KMS-11 (cell line): ENCODE measurements around the gene SNX9.

Experiments
- H2AFZ ChIP-seq: fragments of 200-600 bp; sonication (generic); 2 replicates; pipeline ENCODE4 v1.6.1; 2016; ENCODE audit warnings: antibody characterized with exemption, mixed run types, low read depth
- H3K27ac ChIP-seq: fragments of 200-600 bp; sonication (generic); 2 replicates; pipeline ENCODE4 v1.6.1; 2016; ENCODE audit warnings: mild to moderate bottlenecking, mixed run types
- H3K27me3 ChIP-seq: fragments of 200-600 bp; sonication (generic); 2 replicates; pipeline ENCODE4 v1.6.1; 2017; ENCODE audit warnings: mild to moderate bottlenecking, low read depth, mixed run types, moderate library complexity; ENCODE audit not compliant: insufficient read depth
- H3K36me3 ChIP-seq: fragments of 200-600 bp; sonication (generic); 2 replicates; pipeline ENCODE4 v1.6.1; 2017; ENCODE audit warnings: mild to moderate bottlenecking, mixed run types; ENCODE audit not compliant: insufficient read depth
- H3K4me1 ChIP-seq: fragments of 200-600 bp; sonication (generic); 2 replicates; pipeline ENCODE4 v1.6.1; 2016; ENCODE audit warnings: mild to moderate bottlenecking, low read depth, mixed run types; ENCODE audit not compliant: poor library complexity, severe bottlenecking
- H3K4me2 ChIP-seq: fragments of 200-600 bp; sonication (generic); 2 replicates; pipeline ENCODE4 v1.7.0; 2016; ENCODE audit warnings: mild to moderate bottlenecking, mixed run types
- H3K4me3 ChIP-seq: fragments of 200-600 bp; sonication (generic); IDR thresholded peaks from 2 replicates; pipeline ENCODE4 v1.6.1; 2017; ENCODE audit warnings: low read depth, low read length, mixed read lengths; ENCODE audit not compliant: insufficient read depth
- H3K79me2 ChIP-seq: fragments of 200-600 bp; sonication (generic); 2 replicates; pipeline ENCODE4 v1.6.1; 2016; ENCODE audit warnings: low read depth, mixed run types; ENCODE audit not compliant: insufficient read depth
- H3K9ac ChIP-seq: fragments of 200-600 bp; sonication (generic); 2 replicates; pipeline ENCODE4 v1.6.1; 2016; ENCODE audit warnings: mild to moderate bottlenecking, mixed run types
- H4K20me1 ChIP-seq: fragments of 200-600 bp; sonication (generic); 2 replicates; pipeline ENCODE4 v1.6.1; 2016; ENCODE audit warnings: mild to moderate bottlenecking, mixed run types; ENCODE audit not compliant: insufficient read depth
- TF ChIP-seq, protein P1 (sequence below): fragments of 200-600 bp; sonication (generic); conservative IDR thresholded peaks from 2 replicates; pipeline ENCODE4 v1.6.1; 2017; ENCODE audit warnings: low read depth, mild to moderate bottlenecking, antibody characterized with exemption, low read length, moderate library complexity, mixed read lengths

Gene SNX9

DNA sequence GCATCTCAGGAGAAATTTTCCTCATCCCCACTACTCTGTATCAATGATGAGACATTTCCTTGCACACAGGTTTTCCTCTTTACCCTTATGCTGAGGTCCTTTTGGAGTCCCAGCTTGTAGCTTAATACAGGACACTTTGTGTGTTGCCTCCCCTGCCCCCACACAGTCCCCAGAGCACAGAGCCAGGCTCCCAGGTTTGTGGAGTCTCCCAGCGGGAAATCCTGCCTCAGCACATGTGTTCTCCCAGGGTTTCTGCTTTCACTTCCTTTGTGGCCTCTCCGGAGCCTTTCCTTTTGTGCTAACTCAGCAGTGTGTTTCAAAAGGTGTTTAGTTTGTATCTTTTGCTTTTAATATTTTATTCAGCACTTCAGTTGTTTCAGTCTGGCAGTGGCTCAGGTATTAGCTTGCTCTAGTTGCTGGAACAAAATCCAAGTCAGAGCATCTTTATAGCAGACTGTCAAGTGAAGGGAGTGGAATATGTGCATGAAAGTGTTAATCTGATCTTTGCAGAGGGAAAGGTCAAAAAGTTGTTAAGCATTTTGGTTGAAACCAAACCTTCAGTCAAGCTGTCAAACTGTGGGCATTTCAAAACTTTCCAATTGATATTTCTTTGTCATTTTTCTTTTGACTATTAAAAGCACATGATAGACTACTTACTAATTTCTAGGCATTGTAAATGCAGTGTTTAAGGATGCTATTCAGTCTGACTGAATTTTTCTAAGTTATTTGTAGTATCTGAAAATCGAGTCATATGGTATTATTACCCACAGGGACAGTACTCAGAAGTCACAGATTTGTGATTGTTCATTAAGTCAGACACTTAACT lies 8.6 kb downstream of the SNX9 start:
- H3K4me1 ChIP-seq, result peaks cover 66% of the 10 kb centered on the region
- H4K20me1 ChIP-seq, result no peaks in the 10 kb centered on the region
- no peak overlapping the region; the same call in 1 of the 2 replicates for H3K9ac ChIP-seq
- H3K4me3 ChIP-seq, result no peak overlapping the region
- TF ChIP-seq, protein P1, sequence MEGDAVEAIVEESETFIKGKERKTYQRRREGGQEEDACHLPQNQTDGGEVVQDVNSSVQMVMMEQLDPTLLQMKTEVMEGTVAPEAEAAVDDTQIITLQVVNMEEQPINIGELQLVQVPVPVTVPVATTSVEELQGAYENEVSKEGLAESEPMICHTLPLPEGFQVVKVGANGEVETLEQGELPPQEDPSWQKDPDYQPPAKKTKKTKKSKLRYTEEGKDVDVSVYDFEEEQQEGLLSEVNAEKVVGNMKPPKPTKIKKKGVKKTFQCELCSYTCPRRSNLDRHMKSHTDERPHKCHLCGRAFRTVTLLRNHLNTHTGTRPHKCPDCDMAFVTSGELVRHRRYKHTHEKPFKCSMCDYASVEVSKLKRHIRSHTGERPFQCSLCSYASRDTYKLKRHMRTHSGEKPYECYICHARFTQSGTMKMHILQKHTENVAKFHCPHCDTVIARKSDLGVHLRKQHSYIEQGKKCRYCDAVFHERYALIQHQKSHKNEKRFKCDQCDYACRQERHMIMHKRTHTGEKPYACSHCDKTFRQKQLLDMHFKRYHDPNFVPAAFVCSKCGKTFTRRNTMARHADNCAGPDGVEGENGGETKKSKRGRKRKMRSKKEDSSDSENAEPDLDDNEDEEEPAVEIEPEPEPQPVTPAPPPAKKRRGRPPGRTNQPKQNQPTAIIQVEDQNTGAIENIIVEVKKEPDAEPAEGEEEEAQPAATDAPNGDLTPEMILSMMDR, result no peak
- H3K27me3 ChIP-seq, result no peaks in the 10 kb centered on the region
- H3K36me3 ChIP-seq, result no peaks in the 10 kb centered on the region
- H3K79me2 ChIP-seq, result no peaks in the 10 kb centered on the region
- H3K4me2 ChIP-seq, result peak overlapping the region; percentile 43
- peak overlapping the region; percentile 59; the same call in 1 of the 2 replicates for H3K27ac ChIP-seq
- no peak overlapping the region for H2AFZ ChIP-seq

DNA sequence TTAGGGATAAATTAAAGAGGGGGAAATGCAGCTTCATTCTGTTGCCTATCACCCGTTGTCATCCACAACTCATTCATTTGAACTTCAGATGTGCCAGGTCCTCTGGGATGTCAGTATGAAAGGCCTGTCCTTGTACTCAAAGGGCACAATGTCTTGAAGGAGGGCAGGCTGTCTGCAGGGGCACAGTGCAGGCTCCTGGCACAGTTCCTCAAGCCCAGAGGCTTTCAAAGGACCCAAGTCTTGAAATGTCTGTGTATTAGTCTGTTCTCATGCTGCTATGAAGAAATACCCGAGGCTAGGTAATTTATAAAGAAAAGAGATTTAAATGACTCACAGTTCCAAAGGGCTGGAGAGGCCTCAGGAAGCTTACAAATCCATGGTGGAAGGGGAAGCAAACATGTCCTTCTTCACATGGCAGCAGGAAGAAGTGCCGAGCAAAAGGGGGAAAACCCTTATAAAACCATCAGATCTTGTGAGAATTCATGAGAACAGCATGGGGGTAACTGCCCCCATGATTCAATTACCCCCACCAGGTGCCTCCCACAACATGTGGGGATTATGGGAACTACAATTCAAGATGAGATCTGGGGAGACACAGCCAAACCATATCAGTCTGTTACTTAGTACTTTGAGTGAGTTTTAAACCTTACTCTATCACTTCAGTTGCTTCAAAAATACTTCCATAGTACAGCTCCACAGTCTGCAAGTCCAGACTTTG lies 9.4 kb downstream of the SNX9 start:
- Histone ChIP-seq H3K4me1 (peaks cover 66% of the 10 kb centered on the region), H3K79me2 (no peaks in the 10 kb centered on the region)

DNA sequence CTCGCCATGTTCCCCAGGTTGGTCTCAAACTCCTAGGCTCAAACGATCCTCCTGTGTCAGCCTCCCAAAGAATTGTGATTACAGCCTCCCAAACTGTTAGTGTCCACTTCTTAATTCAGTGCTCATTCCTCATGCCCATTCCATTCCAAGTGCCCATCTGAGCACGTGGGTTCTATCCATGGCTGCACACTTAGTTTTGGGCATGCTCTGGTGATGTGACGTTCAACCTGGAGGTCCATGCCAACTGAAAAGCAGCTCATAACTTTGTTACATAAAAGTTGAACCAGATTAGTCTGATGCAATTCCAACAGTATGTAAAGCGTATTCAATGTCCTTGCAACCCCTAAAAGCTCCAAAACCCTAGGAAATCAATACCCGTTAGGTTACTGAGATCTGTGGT lies 11.5 kb downstream of the SNX9 start:
- Histone ChIP-seq H2AFZ (no peak overlapping the region), H3K27ac (no peak overlapping the region), H3K4me2 (peak overlapping the region; percentile 47; the same call in 1 of the 2 replicates), H3K79me2 (no peaks in the 10 kb centered on the region), H4K20me1 (no peaks in the 10 kb centered on the region), H3K4me1 (peaks cover 57% of the 10 kb centered on the region), H3K27me3 (no peaks in the 10 kb centered on the region), H3K9ac (no peak overlapping the region), H3K4me3 (no peak overlapping the region), H3K36me3 (no peaks in the 10 kb centered on the region)
- TF ChIP-seq, protein P1, result no peak

More for the DNA sequence above, 9.4 kb downstream of the SNX9 start:
- TF ChIP-seq, protein P1, result no peak
- Histone ChIP-seq H2AFZ (no peak overlapping the region), H3K36me3 (no peaks in the 10 kb centered on the region), H3K4me3 (no peak overlapping the region), H3K27ac (peak overlapping the region; percentile 59; the same call in 1 of the 2 replicates), H4K20me1 (no peaks in the 10 kb centered on the region), H3K27me3 (no peaks in the 10 kb centered on the region), H3K4me2 (peak overlapping the region; percentile 47), H3K9ac (no peak overlapping the region)

DNA sequence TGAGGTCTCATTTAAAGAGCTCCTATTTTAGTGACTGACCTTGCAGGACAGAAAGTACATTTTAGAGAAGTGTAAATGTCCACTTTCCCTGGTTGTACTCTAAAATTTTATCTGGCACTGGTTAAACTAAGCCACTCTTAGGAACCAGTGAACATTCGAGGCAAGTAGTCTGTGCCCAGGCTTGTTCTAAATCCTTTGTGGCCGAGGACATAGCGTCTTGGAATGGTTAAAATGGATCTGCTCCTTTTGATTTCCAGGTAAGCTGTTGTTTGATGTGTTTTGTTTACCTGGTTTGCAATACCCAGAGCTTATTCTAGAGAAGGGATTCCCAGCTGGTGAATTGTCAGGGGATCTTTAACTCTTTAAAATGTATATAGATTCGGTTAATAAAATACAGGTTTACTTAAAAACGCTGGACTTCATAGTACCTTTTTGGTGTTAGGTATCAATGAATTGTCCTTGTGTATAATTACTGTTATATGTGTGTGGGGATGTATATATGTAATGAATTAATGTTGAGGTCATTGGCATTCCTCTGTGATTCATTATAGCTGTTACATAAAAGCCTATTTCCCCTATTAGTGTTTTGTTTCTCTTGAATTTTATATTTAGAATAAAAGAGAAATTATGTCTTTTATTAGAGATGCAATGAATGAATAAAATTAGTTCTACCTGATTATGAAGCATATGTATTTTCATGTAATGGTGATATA lies 15.8 kb downstream of the SNX9 start:
- Histone ChIP-seq H3K4me1 (peaks cover 14% of the 10 kb centered on the region), H3K27ac (no peak overlapping the region), H3K4me2 (no peak overlapping the region), H3K36me3 (no peaks in the 10 kb centered on the region), H3K79me2 (no peaks in the 10 kb centered on the region), H4K20me1 (no peaks in the 10 kb centered on the region), H3K9ac (no peak overlapping the region), H3K4me3 (no peak overlapping the region), H2AFZ (no peak overlapping the region), H3K27me3 (no peaks in the 10 kb centered on the region)
- TF ChIP-seq, protein P1, result no peak
